Measurements from ENCODE around the gene CYB5R3.
"Not testable (repeated sequence)": the region's sequence is repeated elsewhere in the genome, so short reads cannot be mapped to it uniquely, and the experiment has no call there.

CYB5R3 gene

DNA sequence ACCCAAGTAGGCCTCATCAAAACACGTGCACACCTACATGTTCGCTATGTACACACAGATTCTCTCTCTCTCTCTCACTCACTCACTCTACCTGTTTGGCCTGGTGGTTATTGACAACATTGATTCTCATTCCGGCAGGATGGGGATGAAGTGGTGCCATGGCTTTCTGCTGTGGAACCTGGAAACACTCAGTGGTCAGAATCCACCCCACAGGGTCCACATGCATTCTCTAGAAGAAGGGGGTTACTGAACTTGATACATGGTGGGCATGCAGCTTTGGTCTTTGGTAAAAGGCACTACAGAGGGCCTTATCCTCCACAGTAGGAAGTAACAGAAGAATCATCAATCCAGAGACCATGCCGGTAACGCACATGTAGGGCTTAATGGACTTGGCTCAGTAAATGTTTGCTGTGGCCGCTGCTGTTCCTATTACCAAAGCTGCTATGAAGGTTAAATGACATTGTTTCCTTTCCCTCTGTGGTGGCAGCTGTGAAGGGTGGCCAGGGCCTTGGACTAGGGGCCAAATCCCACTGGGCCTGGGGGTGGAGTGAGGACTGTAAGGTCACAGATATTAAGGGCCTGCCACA, 47.2 kb downstream of the CYB5R3 start:
- no peak for DNase-seq (ENCODE audit: low spot score)

- no peak for DNase-seq (ENCODE audit: low spot score)
Observed at GRCh38 chr22:42596863-42597530, 52.2 kb downstream of the CYB5R3 start.

- no peak for DNase-seq (ENCODE audit: low spot score)
Observed at GRCh38 chr22:42596336-42596735, 52.9 kb downstream of the CYB5R3 start.

DNA sequence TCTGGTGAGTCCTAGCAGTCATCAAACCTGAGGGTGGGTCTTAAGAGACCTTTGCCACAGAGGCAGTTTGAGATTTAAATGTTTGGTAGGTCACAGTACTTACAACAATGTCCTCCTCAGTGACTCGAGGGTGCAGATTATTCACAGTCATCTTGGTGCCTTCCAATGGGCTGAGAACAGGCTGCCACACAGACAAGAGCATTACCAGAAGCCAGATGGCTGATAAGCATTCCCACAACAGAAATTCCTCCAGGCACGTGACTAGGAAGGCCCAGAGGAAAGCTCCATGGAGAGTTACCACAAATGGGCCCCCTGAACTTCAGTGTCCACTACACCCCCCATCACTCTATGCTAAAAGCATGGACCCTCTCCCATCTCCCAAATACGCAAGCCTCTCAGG, 53.8 kb downstream of the CYB5R3 start:
- DNase-seq (ENCODE audit: low spot score): no peak

GRCh38 chr22:42591987-42592386, 57.2 kb downstream of the CYB5R3 start:
- DNase-seq (ENCODE audit: low spot score): no peak

- DNase-seq (ENCODE audit: low spot score): no peak
Observed at GRCh38 chr22:42587588-42588175, 61.5 kb downstream of the CYB5R3 start.

DNA sequence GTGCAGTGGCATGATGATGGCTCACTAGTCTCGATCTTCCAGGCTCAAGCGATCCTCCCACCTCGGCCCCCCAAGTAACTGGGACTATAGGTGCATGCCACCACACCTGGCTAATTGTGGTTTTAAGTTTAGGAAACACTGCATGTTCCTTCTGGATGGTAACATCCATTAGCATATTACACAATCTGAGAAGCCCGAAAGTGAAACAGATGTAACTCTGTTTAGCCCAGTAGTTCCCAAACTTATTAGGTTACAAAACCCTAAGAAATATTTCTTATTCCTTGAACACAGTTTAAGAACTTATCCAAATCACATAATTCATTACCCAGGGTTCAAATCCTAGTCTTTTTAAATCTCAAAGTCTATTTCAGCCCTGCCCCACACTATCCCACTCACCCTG, 62.8 kb downstream of the CYB5R3 start:
- no peak for DNase-seq (ENCODE audit: low spot score)

DNA sequence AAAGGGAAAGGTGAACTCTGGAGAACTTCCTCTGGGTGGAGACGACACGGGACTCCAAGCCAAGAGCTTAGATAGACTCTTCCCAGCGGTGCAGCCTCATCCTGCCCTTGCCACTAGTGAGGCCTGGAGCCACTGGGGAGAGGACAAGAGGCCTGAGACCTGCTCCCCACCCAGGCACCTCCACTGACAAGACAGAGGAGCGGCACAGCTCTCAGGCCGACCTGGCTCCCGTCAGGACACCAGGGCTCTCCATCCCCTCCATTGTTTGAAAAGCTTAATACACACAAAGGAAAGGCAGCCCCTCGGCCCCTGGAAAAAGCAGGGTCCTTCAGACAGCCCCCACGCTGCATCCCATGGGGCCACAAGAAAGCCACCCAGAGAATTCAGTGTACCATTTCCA, 64.1 kb downstream of the CYB5R3 start:
- DNase-seq (ENCODE audit: low spot score): no peak

DNA sequence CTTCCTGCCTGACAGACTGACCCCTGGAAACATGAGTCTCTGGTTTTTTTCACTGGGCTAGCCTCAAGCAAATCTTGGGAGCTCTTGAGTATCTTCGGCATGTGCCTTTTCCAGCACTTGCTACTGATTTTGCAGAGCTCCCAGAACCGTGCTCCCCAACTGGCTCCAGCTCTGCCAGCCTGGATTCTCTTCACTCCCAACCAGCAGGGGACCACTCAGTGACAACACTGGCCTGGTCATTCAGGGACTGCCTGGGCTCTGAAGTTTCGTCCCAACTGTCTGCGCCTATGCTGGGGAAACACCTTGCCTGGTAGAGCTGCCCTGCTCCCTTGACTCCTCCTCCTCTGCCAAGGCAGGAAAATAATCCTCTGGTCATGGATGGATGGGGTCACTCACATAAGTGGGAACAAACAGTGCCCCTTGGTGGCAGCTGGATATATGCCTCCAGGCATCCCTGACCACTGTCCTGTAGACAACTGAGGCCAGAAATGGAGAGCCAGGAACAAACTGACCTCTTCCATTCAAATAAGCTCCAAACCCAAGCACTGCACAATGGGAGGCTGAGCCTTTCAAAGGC, 64.7 kb downstream of the CYB5R3 start:
- DNase-seq (ENCODE audit: low spot score): no peak

DNA sequence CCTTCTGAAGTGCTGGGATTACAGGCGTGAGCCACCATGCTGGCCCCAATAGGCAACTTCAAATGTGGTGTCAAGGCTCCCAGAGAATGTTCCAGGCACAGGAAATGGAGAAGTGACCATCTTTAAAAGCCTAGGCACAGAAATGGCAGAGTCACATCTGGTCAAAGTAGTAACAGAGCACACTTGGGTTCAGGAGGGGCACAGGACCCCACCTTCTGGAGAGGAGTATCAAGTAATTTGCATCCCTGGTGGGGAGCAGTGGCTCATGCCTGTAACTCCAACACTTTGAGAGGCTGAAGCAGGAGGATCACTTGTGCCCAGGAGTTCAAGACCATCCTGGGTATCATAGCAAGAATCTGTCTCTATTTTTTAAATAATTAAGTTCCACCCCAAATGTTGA, 66.2 kb downstream of the CYB5R3 start:
- DNase-seq (ENCODE audit: low spot score): no peak

- peak; percentile 72 for DNase-seq (ENCODE audit: low spot score)
Observed at GRCh38 chr22:42581762-42582716, 67.2 kb downstream of the CYB5R3 start.

GRCh38 chr22:42581194-42581761, 67.9 kb downstream of the CYB5R3 start:
- DNase-seq (ENCODE audit: low spot score): not testable (repeated sequence)

GRCh38 chr22:42580040-42580439, 69.2 kb downstream of the CYB5R3 start:
- DNase-seq (ENCODE audit: low spot score): not testable (repeated sequence)

DNA sequence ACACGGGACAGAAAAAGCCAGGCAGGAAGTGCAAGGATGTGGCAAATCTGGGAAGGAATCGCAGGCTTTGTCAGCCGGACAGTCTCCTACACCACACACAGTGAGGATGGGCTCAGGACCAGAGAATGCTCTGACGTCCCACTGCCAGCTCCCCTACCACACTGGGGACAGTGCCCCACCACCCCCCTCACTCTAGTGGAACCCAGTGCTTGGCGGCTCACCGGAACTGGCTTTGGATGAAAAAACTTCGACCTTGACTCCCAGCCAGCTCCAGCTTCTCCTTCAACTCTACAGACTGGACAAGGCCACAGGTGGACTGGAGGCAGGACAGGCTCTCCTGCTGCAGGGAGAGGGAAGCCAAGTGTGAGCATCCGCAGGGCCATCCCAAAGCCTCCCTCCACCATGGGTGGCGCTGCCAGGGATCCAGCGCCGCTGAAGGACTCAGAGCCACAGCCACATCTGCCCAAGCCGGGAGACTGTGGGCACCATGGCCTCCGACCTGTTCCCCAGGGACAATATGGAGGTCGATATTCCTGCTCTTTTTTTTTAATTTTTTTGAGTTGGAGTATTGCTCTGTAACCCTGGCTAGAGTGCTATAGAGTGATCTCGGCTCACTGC, 71.5 kb downstream of the CYB5R3 start:
- no peak for DNase-seq (ENCODE audit: low spot score)

- DNase-seq (ENCODE audit: low spot score): not testable (repeated sequence)
Observed at GRCh38 chr22:42577141-42577540, 72.1 kb downstream of the CYB5R3 start.

GRCh38 chr22:42575996-42576574, 73.1 kb downstream of the CYB5R3 start:
- not testable (repeated sequence) for DNase-seq (ENCODE audit: low spot score)

DNA sequence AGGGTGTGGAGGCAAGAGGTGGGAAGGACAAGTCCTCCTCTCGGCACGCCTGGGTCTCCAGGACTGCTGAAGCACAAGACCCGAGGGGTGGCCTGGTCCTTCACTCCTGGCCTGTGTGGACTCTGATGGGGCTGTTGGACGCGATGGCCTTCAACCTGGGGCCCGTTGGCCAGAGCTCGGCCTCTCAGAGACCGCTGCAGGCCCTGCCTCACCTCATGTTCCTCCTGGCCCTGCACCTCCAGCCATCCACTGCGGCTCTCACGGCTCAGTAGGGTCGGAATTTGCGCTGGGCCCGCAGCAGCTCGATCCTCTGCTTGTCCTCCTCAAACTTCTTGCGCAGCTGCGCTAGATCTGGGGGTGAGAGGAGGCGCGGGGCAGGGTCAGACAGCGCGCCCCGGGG, 74.7 kb downstream of the CYB5R3 start:
- DNase-seq (ENCODE audit: low spot score): not testable (repeated sequence)

DNA sequence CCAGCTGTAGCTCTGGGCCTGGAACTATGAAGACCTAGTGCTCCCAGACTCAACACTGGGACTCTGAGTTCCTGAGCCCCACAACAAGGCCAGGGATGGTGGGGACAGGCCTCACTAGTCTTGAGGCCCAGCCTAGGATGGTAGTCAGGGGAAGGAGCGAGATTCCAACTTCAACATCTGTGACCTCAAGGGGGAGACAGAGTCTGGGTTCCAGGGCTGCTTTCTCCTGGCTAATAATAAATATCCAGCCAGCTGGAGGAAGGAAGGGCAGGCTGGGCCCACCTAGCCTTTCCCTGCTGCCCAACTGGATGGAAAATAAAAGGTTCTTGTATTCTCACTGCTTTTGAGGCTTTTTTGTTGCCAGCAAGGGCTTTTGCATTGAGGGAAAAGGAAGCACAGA, 75.1 kb downstream of the CYB5R3 start:
- DNase-seq (ENCODE audit: low spot score): not testable (repeated sequence)

GRCh38 chr22:42571068-42571467, 78.1 kb downstream of the CYB5R3 start:
- DNase-seq (ENCODE audit: low spot score): not testable (repeated sequence)

DNA sequence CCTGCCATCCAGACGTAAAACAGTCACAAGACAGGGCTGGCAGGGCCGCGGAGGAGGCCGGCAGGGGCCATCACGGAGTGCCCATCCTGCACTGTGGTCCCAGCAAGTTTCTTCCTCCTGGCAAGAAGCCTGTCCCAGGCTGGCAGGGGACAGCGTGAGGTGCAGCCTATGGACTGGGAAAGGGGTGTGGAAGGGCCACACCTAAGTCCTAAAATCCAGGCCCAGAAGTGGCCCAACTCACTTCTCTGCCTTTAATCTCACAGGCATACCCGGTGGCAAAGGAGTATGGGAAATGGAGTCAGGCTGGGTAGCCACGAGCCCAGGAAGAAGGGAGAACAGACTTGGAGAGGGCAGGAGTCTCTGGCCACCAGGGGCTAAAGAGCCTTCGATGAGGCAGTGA, 78.6 kb downstream of the CYB5R3 start:
- not testable (repeated sequence) for DNase-seq (ENCODE audit: low spot score)

GRCh38 chr22:42567950-42568349, 81.2 kb downstream of the CYB5R3 start:
- not testable (repeated sequence) for DNase-seq (ENCODE audit: low spot score)
